HepG2 (cell line): Measurements from ENCODE around the gene RPF1. TPM values are rescaled to one million over a fixed set of nuclear protein-coding genes. Genes with fewer than 3 reads are reported as not detected.

Experiments
- ATAC-seq: fragments of 200-7000 bp; cut with Tn5 transposase; 3 replicates; pipeline ENCODE4 v1.9.1; 2020; ENCODE audit warnings: mild to moderate bottlenecking, moderate library complexity
- Bru-seq: library from RNA; stranded (reverse); fragments of 400-500 nt; gene quantifications from one replicate; lab custom pipeline; 2021; lab: Mats Ljungman, UMichigan
- BruChase-seq, 2 experiments: library from RNA; stranded (reverse); fragments of 400-500 nt; gene quantifications; one replicate each; lab custom pipeline; 2021; lab: Mats Ljungman, UMichigan
- BruUV-seq: library from RNA; stranded (reverse); fragments of 400-500 nt; replicated peaks from 2 replicates; lab custom pipeline; 2021; lab: Mats Ljungman, UMichigan
- CTCF ChIA-PET: fragments of 300-600 bp; formaldehyde crosslinking; extraction: SDS; loops from one replicate; lab custom pipeline; 2021; ENCODE audit warnings: low total read pairs, inconsistent platforms, low intra/inter-chr PET ratio; lab: Yijun Ruan, JAX
- POLR2A ChIA-PET: fragments of 350-600 bp; sonication (Branson Sonifier 250); formaldehyde crosslinking; loops from one replicate; lab custom pipeline; 2020; ENCODE audit warnings: antibody characterized with exemption, inconsistent platforms; lab: Yijun Ruan, JAX
- DNase-seq: peaks from one replicate; pipeline ENCODE4 v3.0.0-alpha.2; 2015; ENCODE audit warnings: low spot score
- FAIRE-seq: peaks from 3 replicates; lab custom pipeline; 2011; peaks lifted over from hg19 to GRCh38; lab: Jason Lieb, UNC
- H2AFZ ChIP-seq: one replicate; pipeline ENCODE4 v1.6.1; 2011; ENCODE audit warnings: low read length, inconsistent platforms
- H3K27ac ChIP-seq: fragments of 300-600 bp; 3 replicates; pipeline ENCODE4 v1.8.0; 2011; ENCODE audit warnings: mixed run types, mild to moderate bottlenecking, mixed read lengths, low read length, inconsistent platforms; ENCODE audit not compliant: insufficient read depth; ENCODE audit errors: extremely low read length
- H3K27me3 ChIP-seq, 2 experiments: fragments of 200-600 bp in 1 of 2; 2 replicates in 1 of 2; 3 replicates in 1 of 2; pipeline versions ENCODE4 v1.6.0 to v1.8.0; 2011; ENCODE audit warnings: low read length in 2 of 2, mild to moderate bottlenecking in 2 of 2, moderate library complexity in 2 of 2, inconsistent platforms in 1 of 2; ENCODE audit not compliant: insufficient read depth in 2 of 2, control insufficient read depth in 1 of 2
- H3K36me3 ChIP-seq, 2 experiments: fragments of 200-600 bp in 1 of 2; replicated peaks in 1 of 2; 2 replicates in 1 of 2; 3 replicates in 1 of 2; pipeline versions ENCODE4 v1.5.1 to v1.8.0; 2011; ENCODE audit warnings: low read length in 2 of 2, inconsistent platforms in 1 of 2; ENCODE audit not compliant: insufficient read depth in 2 of 2, control insufficient read depth in 1 of 2
- H3K4me1 ChIP-seq: 2 replicates; pipeline ENCODE4 v1.5.1; 2012; ENCODE audit warnings: low read length, inconsistent platforms; ENCODE audit not compliant: insufficient read depth
- H3K4me2 ChIP-seq: 2 replicates; pipeline ENCODE4 v1.6.0; 2011; ENCODE audit warnings: low read depth, low read length, inconsistent platforms
- H3K4me3 ChIP-seq, 3 experiments: fragments of 200-600 bp in 1 of 3; sonication (generic), shearing (Covaris generic) in 1 of 3; replicated peaks in 1 of 3; 2 replicates each; pipeline ENCODE4 v1.5.1; 2011 to 2016; ENCODE audit warnings: low read length in 3 of 3, inconsistent platforms in 2 of 3, low read depth in 2 of 3, mild to moderate bottlenecking in 2 of 3, control low read depth in 1 of 3, mixed read lengths in 1 of 3; ENCODE audit not compliant: insufficient read depth in 1 of 3
- H3K79me2 ChIP-seq: one replicate; pipeline ENCODE4 v1.6.1; 2011; ENCODE audit warnings: low read length, inconsistent platforms; ENCODE audit not compliant: insufficient read depth
- H3K9ac ChIP-seq: 2 replicates; pipeline ENCODE4 v1.6.0; 2011; ENCODE audit warnings: mild to moderate bottlenecking, low read depth, low read length, inconsistent platforms; ENCODE audit not compliant: insufficient read depth
- H3K9me3 ChIP-seq: 2 replicates; pipeline ENCODE4 v1.5.1; 2012; ENCODE audit warnings: mild to moderate bottlenecking, low read length
- H4K20me1 ChIP-seq: 2 replicates; pipeline ENCODE4 v1.6.0; 2011; ENCODE audit warnings: inconsistent platforms, mild to moderate bottlenecking, low read length, moderate library complexity; ENCODE audit not compliant: insufficient read depth
- ADNP ChIP-seq: sonication (generic); formaldehyde crosslinking; IDR thresholded peaks from 2 replicates; pipeline ENCODE4 v1.4.0; 2020; ENCODE audit warnings: missing genetic modification reagents
- DR1 ChIP-seq: sonication (generic); formaldehyde crosslinking; IDR thresholded peaks from 2 replicates; pipeline ENCODE4 v1.8.0; 2021; ENCODE audit warnings: mild to moderate bottlenecking, missing genetic modification reagents, inconsistent platforms
- PHF20 ChIP-seq: sonication (generic); formaldehyde crosslinking; IDR thresholded peaks from 2 replicates; pipeline ENCODE4 v1.5.0; 2020; ENCODE audit warnings: mild to moderate bottlenecking, missing genetic modification reagents
- SETDB1 ChIP-seq: sonication (generic); formaldehyde crosslinking; IDR thresholded peaks from 2 replicates; pipeline ENCODE4 v1.5.1; 2020; ENCODE audit warnings: missing genetic modification reagents, mild to moderate bottlenecking, borderline replicate concordance
- SKI ChIP-seq: fragments of 450-650 bp; IDR thresholded peaks from one replicate; pipeline ENCODE4 v1.6.1; 2018; ENCODE audit warnings: mild to moderate bottlenecking; ENCODE audit not compliant: partially characterized antibody
- ZBTB1 ChIP-seq: sonication (generic); formaldehyde crosslinking; IDR thresholded peaks from 2 replicates; pipeline ENCODE4 v1.4.0; 2020; ENCODE audit warnings: missing genetic modification reagents, borderline replicate concordance
- ZBTB25 ChIP-seq: IDR thresholded peaks from 2 replicates; pipeline ENCODE4 v1.6.1; 2018; ENCODE audit warnings: missing genetic modification reagents
- ZEB1 ChIP-seq: IDR thresholded peaks from 2 replicates; pipeline ENCODE4 v1.6.1; 2012; ENCODE audit warnings: mild to moderate bottlenecking, low read depth, inconsistent platforms; ENCODE audit not compliant: insufficient replicate concordance
- ZNF761 ChIP-seq: sonication (generic); formaldehyde crosslinking; conservative IDR thresholded peaks from 2 replicates; pipeline ENCODE4 v1.4.0; 2020; ENCODE audit warnings: mild to moderate bottlenecking, missing genetic modification reagents
- WGBS: methylation state at CpG from one replicate; pipeline ENCODE4 v1.1.6; 2017; ENCODE audit warnings: low lambda C conversion rate; 5-methylcytosine and 5-hydroxymethylcytosine counted together
- in situ Hi-C: cut with HindIII; loops from 2 replicates; pipeline ENCODE4 v1.10.0; 2017; ENCODE audit warnings: low pct_unique_long_range_greater_than_20kb; ENCODE audit not compliant: extremely low pct_ligation_motif_present
- intact Hi-C: fragments of 100-400 bp; cut with micrococcal nuclease; formaldehyde crosslinking; loops from one replicate; pipeline ENCODE4 v1.10.0; 2022; ENCODE audit not compliant: unreplicated experiment
- long read RNA-seq, 2 experiments: library from RNA in 1 of 2; library from polyadenylated mRNA in 1 of 2; stranded (forward) in 1 of 2; unstranded in 1 of 2; transcript quantifications; one replicate each; pipeline ENCODE4 v2.0.0, GENCODE V29; 2019 to 2022
- polyA minus RNA-seq, 3 experiments: library from RNA; depleted of rRNA, polyadenylated mRNA; stranded (reverse); fragments of >200 nt; gene quantifications; 2 replicates each; pipeline ENCODE4 v1.2.3, GENCODE V29; 2011; ENCODE audit warnings: low replicate concordance in 1 of 3
- polyA plus RNA-seq, 8 experiments: library from polyadenylated mRNA; depleted of rRNA in 3 of 8; stranded (reverse) in 7 of 8; unstranded in 1 of 8; fragments of >200 nt; fragmentation: Illumina TruSeq in 4 of 8; extraction: Trizol in 4 of 8; gene quantifications; 2 replicates each; pipeline versions ENCODE4 v1.2.1 to v1.2.3, GENCODE V29; 2011 to 2016; ENCODE audit warnings: low read depth in 4 of 8, missing spikeins in 1 of 8, mixed read lengths in 1 of 8; ENCODE audit not compliant: insufficient read depth in 1 of 8
- total RNA-seq, 5 experiments: library from RNA; depleted of rRNA; stranded (reverse); fragments of >200 nt; fragmentation: Illumina TruSeq; extraction: Trizol; gene quantifications; 2 replicates each; pipeline ENCODE4 v1.2.3, GENCODE V29; 2016; ENCODE audit warnings: low read depth in 1 of 5
- TF ChIP-seq, protein P1 (sequence below): sonication (generic); formaldehyde crosslinking; IDR thresholded peaks from 2 replicates; pipeline ENCODE4 v1.4.0; 2020; ENCODE audit warnings: missing genetic modification reagents, borderline replicate concordance

The RPF1 gene
- 39.0 and 58.4 TPM in 2 replicates for total RNA-seq (2016; rRNA removed; fragmentation: Illumina TruSeq; extraction: Trizol)
- 11.4 and 13.2 TPM in 2 replicates for total RNA-seq (2016; cell fraction: cytosol; rRNA removed; fragmentation: Illumina TruSeq; extraction: Trizol; ENCODE audit: low read depth)
- 41.0 and 60.2 TPM in 2 replicates for total RNA-seq (2016; cell fraction: insoluble cytoplasmic fraction; rRNA removed; fragmentation: Illumina TruSeq; extraction: Trizol)
- 14.7 and 18.8 TPM in 2 replicates for total RNA-seq (2016; cell fraction: membrane; rRNA removed; fragmentation: Illumina TruSeq; extraction: Trizol)
- total RNA-seq (2016; cell fraction: nucleus; rRNA removed; fragmentation: Illumina TruSeq; extraction: Trizol), result 23.2 and 24.9 TPM in 2 replicates
- polyA plus RNA-seq (2011; rRNA removed), result 18.0 and 23.0 TPM in 2 replicates
- 8.8 and 12.7 TPM in 2 replicates for polyA plus RNA-seq (2011; cell fraction: cytosol; rRNA removed)
- 5.6 and 6.2 TPM in 2 replicates for polyA plus RNA-seq (2011; cell fraction: nucleus; rRNA removed)
- polyA plus RNA-seq (2012), result 16.9 and 23.4 TPM in 2 replicates
- polyA plus RNA-seq (2016; cell fraction: cytosol; fragmentation: Illumina TruSeq; extraction: Trizol; ENCODE audit: low read depth), result 7.7 and 8.5 TPM in 2 replicates
- 63.0 and 69.9 TPM in 2 replicates for polyA plus RNA-seq (2016; cell fraction: insoluble cytoplasmic fraction; fragmentation: Illumina TruSeq; extraction: Trizol; ENCODE audit: low read depth)
- polyA plus RNA-seq (2016; cell fraction: membrane; fragmentation: Illumina TruSeq; extraction: Trizol; ENCODE audit: low read depth), result 8.8 and 11.0 TPM in 2 replicates
- polyA plus RNA-seq (2016; cell fraction: nucleus; fragmentation: Illumina TruSeq; extraction: Trizol; ENCODE audit: insufficient read depth, low read depth), result 31.5 and 32.8 TPM in 2 replicates
- polyA minus RNA-seq (2011; rRNA and poly(A)+ RNA removed; ENCODE audit: low replicate concordance), result 1.8 and 7.1 TPM in 2 replicates
- polyA minus RNA-seq (2011; cell fraction: cytosol; rRNA and poly(A)+ RNA removed), result 6.5 and 7.5 TPM in 2 replicates
- polyA minus RNA-seq (2011; cell fraction: nucleus; rRNA and poly(A)+ RNA removed), result 18.3 and 21.5 TPM in 2 replicates
- Bru-seq, nascent RNA, result percentile 90 among the genes with signal in this experiment
- percentile 79 among the genes with signal in this experiment for BruChase-seq, experiment 1, labeled RNA remaining after a 6-hour chase
- BruChase-seq, experiment 2, labeled RNA remaining after a 2-hour chase, result percentile 80 among the genes with signal in this experiment
- long read RNA-seq, experiment 1, transcript RPF1-201 (9 exons, 1,385 nt), result major isoform, 30 of 34 reads
- long read RNA-seq, experiment 1, partial matches to known transcripts, result 2 of 34 reads
- long read RNA-seq, experiment 1, other reads (novel, unspliced or antisense), result 2 of 34 reads
- long read RNA-seq, experiment 2, transcript RPF1-201 (9 exons, 1,385 nt), result major isoform, 54 of 71 reads
- long read RNA-seq, experiment 2, partial matches to known transcripts, result 9 of 71 reads
- long read RNA-seq, experiment 2, other reads (novel, unspliced or antisense), result 8 of 71 reads

DNA sequence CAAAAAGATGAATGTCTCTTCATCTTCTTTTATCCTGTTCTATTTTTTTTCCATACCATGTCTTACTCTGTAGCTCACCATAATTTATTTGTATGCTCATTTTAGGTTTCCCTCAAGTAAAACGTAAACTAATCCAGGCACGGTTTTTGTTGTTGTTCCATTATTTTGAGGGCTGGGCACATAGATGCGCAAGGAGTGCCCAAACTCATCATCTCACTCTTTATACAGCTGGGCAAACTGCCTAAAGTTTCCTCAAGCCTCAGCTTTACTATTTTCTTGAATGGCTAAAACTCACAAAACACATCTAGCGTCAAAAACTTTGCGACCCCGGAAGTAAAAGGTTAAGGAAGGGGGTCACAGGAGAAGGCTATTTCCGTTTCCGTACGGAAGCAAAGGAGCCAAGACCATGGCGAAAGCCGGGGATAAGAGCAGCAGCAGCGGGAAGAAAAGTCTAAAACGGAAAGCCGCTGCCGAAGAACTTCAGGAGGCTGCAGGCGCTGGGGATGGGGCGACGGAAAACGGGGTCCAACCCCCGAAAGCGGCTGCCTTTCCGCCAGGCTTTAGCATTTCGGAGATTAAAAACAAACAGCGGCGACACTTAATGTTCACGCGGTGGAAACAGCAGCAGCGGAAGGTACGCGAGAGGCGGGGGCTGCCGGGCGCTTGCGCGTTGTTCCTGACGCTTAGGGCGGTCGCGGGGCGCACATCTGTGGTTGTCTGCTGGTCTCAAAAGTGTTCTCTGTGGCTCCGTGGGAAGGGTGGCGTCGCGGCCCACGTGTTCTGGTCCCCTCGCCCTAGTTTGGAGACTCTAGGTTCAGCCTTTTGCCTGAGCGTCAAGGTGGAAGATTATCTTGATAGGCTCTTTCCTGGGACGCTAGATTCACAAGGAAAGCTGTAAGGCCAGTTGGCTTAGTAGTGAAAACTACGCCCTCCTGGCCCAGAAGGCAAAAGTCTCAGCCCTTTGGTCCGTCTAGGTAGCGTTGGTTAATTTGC is at the start of gene RPF1:
RPF1 (plus strand) TSS at position 391 of the 993 bp plus-strand sequence; CDS start at position 407, 16 bp downstream.
- CTCF ChIA-PET, result no interaction called here
- Histone ChIP-seq H3K9me3 (peaks cover 14% of the 10 kb centered on the region), H4K20me1 (0 out of 2 replicates have a peak, but pooled peaks cover 2% of the 10 kb centered on the region), H3K4me1 (peaks cover 20% of the 10 kb centered on the region), H3K27ac (peak within 1 kb of the TSS; percentile 86), H3K4me3 (peak within 1 kb of the TSS; percentile 82 to 94 (median 93)), H3K36me3 (peaks cover 0 to 13% of the 10 kb centered on the region in 2 experiments; a peak in 4 of 5 replicates), H2AFZ (peak within 1 kb of the TSS; percentile 98), H3K9ac (peak within 1 kb of the TSS; percentile 83), H3K27me3 (no peaks in the 10 kb centered on the region; a peak in 1 of 5 replicates), H3K79me2 (peaks cover 23% of the 10 kb centered on the region), H3K4me2 (peak within 1 kb of the TSS; percentile 76)
- FAIRE-seq, result peak; percentile 74
- ATAC-seq, result peak; percentile 99
- POLR2A ChIA-PET, result interaction anchor here (0.8 to 3.5 kb wide), 5 partner anchors 13 to 95 kb away, joined by 3 to 22 read pairs (median 4); partner anchors contain the start of genes CTBS, GNG5 and SPATA1
- in situ Hi-C loops (no loop called here), intact Hi-C loops (loop anchor here (1.0 to 10.0 kb wide), 2 partner anchors 62 to 404 kb away; no protein-coding TSS in a partner anchor)
- 5% methylated on average over 29 of the region's 51 CpGs for WGBS
- TSS peak; percentile 88 for BruUV-seq
- peak; percentile 82 for DNase-seq
- TF ChIP-seq SETDB1, result peak; percentile 99
- peak; percentile 42 for TF ChIP-seq ZEB1
- no peak for TF ChIP-seq SKI
- peak; percentile 80; the same call in 1 of the 2 replicates for TF ChIP-seq ZNF761
- no peak for TF ChIP-seq ZBTB1 (CRISPR knock-in tag)
- TF ChIP-seq, protein P1, sequence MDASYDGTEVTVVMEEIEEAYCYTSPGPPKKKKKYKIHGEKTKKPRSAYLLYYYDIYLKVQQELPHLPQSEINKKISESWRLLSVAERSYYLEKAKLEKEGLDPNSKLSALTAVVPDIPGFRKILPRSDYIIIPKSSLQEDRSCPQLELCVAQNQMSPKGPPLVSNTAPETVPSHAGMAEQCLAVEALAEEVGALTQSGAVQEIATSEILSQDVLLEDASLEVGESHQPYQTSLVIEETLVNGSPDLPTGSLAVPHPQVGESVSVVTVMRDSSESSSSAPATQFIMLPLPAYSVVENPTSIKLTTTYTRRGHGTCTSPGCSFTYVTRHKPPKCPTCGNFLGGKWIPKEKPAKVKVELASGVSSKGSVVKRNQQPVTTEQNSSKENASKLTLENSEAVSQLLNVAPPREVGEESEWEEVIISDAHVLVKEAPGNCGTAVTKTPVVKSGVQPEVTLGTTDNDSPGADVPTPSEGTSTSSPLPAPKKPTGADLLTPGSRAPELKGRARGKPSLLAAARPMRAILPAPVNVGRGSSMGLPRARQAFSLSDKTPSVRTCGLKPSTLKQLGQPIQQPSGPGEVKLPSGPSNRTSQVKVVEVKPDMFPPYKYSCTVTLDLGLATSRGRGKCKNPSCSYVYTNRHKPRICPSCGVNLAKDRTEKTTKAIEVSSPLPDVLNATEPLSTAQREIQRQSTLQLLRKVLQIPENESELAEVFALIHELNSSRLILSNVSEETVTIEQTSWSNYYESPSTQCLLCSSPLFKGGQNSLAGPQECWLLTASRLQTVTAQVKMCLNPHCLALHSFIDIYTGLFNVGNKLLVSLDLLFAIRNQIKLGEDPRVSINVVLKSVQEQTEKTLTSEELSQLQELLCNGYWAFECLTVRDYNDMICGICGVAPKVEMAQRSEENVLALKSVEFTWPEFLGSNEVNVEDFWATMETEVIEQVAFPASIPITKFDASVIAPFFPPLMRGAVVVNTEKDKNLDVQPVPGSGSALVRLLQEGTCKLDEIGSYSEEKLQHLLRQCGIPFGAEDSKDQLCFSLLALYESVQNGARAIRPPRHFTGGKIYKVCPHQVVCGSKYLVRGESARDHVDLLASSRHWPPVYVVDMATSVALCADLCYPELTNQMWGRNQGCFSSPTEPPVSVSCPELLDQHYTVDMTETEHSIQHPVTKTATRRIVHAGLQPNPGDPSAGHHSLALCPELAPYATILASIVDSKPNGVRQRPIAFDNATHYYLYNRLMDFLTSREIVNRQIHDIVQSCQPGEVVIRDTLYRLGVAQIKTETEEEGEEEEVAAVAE (CRISPR knock-in tag), result peak; percentile 43; the same call in 1 of the 2 replicates
- no peak for TF ChIP-seq ADNP
- 0 out of 2 replicates have a peak, but pooled peaks have one; percentile 50 for TF ChIP-seq ZBTB25 (CRISPR knock-in tag)
- TF ChIP-seq DR1 (CRISPR knock-in tag), result no peak
- TF ChIP-seq PHF20 (CRISPR knock-in tag), result peak; percentile 93
